ENCODE results near the gene HMGN3.
"Not testable (repeated sequence)": the region's sequence is repeated elsewhere in the genome, so short reads cannot be mapped to it uniquely, and the experiment has no call there.

The HMGN3 gene

GRCh38 chr6:79234150-79235022, at the start of gene HMGN3:
TSS of gene HMGN3 (minus strand) at chr6:79234682.
- peak; percentile 93 for DNase-seq

- DNase-seq, result no peak
Measured at GRCh38 chr6:79280756-79281155, 46.3 kb upstream of the HMGN3 start.

GRCh38 chr6:79277109-79277508, 42.6 kb upstream of the HMGN3 start:
- no peak for DNase-seq

- no peak for DNase-seq
Measured at GRCh38 chr6:79269877-79270276, 35.4 kb upstream of the HMGN3 start.

- DNase-seq, result no peak
Measured at GRCh38 chr6:79267128-79267527, 32.6 kb upstream of the HMGN3 start.

- no peak for DNase-seq
Measured at GRCh38 chr6:79266051-79266450, 31.6 kb upstream of the HMGN3 start.

GRCh38 chr6:79263359-79263758, 28.9 kb upstream of the HMGN3 start:
- no peak for DNase-seq

- DNase-seq, result no peak
Measured at GRCh38 chr6:79261666-79262065, 27.2 kb upstream of the HMGN3 start.

GRCh38 chr6:79260772-79261171, 26.3 kb upstream of the HMGN3 start:
- DNase-seq, result no peak

- no peak for DNase-seq
Measured at GRCh38 chr6:79257381-79258205, 23.1 kb upstream of the HMGN3 start.

GRCh38 chr6:79256770-79257169, 22.3 kb upstream of the HMGN3 start:
- DNase-seq, result not testable (repeated sequence)

GRCh38 chr6:79255086-79255485, 20.6 kb upstream of the HMGN3 start:
- DNase-seq, result not testable (repeated sequence)

GRCh38 chr6:79250559-79250958, 16.1 kb upstream of the HMGN3 start:
- DNase-seq, result no peak

GRCh38 chr6:79250107-79250514, 15.6 kb upstream of the HMGN3 start:
- DNase-seq, result peak; percentile 30

- DNase-seq, result no peak
Measured at GRCh38 chr6:79249136-79249535, 14.7 kb upstream of the HMGN3 start.

GRCh38 chr6:79246891-79247290, 12.4 kb upstream of the HMGN3 start:
- no peak for DNase-seq

- no peak for DNase-seq
Measured at GRCh38 chr6:79241228-79241627, 6.7 kb upstream of the HMGN3 start.

GRCh38 chr6:79240509-79240908, 6.0 kb upstream of the HMGN3 start:
- no peak for DNase-seq

GRCh38 chr6:79239536-79240168, 5.2 kb upstream of the HMGN3 start:
- no peak for DNase-seq

- no peak for DNase-seq
Measured at GRCh38 chr6:79238919-79239318, 4.4 kb upstream of the HMGN3 start.

- no peak for DNase-seq
Measured at GRCh38 chr6:79236711-79237110, 2.2 kb upstream of the HMGN3 start.

- DNase-seq, result peak; percentile 70
Measured at GRCh38 chr6:79233611-79234149, 802 bp downstream of the HMGN3 start.

Measured in CD4-positive, alpha-beta T cell treated with Interleukin-17A for 1 hour (primary cell).